SJSA1 (cell line): ENCODE data around the gene FGD6. TPM values are rescaled to one million over a fixed set of nuclear protein-coding genes. Genes with fewer than 3 reads are reported as not detected.

Experiments
- DNase-seq, 2 experiments: peaks; one replicate each; pipeline ENCODE4 v3.0.0-alpha.2; 2015 to 2020; ENCODE audit warnings: low spot score in 2 of 2, low read depth in 1 of 2
- H3K27ac ChIP-seq: fragments of 250-450 bp; sonication (Bioruptor Pico); 2 replicates; pipeline ENCODE4 v1.5.1; 2020; ENCODE audit warnings: mild to moderate bottlenecking, moderate library complexity
- H3K27me3 ChIP-seq: fragments of 250-450 bp; sonication (Bioruptor Pico); replicated peaks from 2 replicates; pipeline ENCODE4 v1.5.1; 2020; ENCODE audit warnings: mild to moderate bottlenecking, moderate library complexity
- H3K36me3 ChIP-seq: fragments of 250-450 bp; sonication (Bioruptor Pico); 2 replicates; pipeline ENCODE4 v1.5.1; 2020; ENCODE audit warnings: mild to moderate bottlenecking
- H3K4me1 ChIP-seq: fragments of 250-450 bp; sonication (Bioruptor Pico); replicated peaks from 2 replicates; pipeline ENCODE4 v1.6.1; 2021; ENCODE audit warnings: mild to moderate bottlenecking
- H3K4me3 ChIP-seq: fragments of 250-450 bp; sonication (Bioruptor Pico); 2 replicates; pipeline ENCODE4 v1.5.1; 2020; ENCODE audit warnings: mild to moderate bottlenecking
- H3K9me3 ChIP-seq: fragments of 250-450 bp; sonication (Bioruptor Pico); replicated peaks from 2 replicates; pipeline ENCODE4 v1.5.1; 2020; ENCODE audit warnings: mild to moderate bottlenecking
- total RNA-seq: library from RNA; depleted of rRNA; stranded (reverse); fragments of >200 nt; shearing (Covaris generic); gene quantifications from 2 replicates; pipeline ENCODE4 v1.2.3, GENCODE V29; 2014; rRNA removed

FGD6 gene
- total RNA-seq, 1 experiment from 2014 or later = 8.2 TPM

GRCh38 chr12:95057424-95057823 lies 159.8 kb downstream of the FGD6 start:
- DNase-seq = no peak
- Histone ChIP-seq H3K4me1 (no peaks in the 10 kb centered on the region), H3K9me3 (no peaks in the 10 kb centered on the region), H3K27me3 (no peaks in the 10 kb centered on the region), H3K4me3 (no peak overlapping the region), H3K27ac (no peak overlapping the region), H3K36me3 (peaks cover 51% of the 10 kb centered on the region)

- DNase-seq = no peak
- no peak overlapping the region for H3K4me3 ChIP-seq
Observed at GRCh38 chr12:95055057-95055456, 162.2 kb downstream of the FGD6 start.

DNA sequence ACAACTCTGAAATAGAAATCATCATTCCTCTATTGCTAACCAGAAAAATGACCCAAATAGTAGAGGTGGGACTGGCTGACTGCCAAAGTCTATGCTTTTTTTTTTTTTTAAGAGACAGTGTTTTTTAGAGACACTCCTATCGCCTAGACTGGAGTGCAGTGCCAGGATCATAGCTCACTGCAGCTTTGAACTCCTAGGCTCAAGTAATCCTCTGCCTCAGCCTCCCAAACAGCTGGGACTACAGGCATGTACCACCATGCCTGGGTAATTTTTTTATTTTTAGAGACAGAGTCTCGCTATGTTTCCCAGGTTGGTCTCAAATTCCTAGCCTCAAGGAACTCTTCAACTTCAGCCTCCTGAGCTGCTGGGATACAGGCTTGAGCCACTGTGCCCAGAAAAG lies 163.1 kb downstream of the FGD6 start:
- H3K4me3 ChIP-seq = no peak overlapping the region
- no peaks in the 10 kb centered on the region for H3K9me3 ChIP-seq
- H3K36me3 ChIP-seq = peaks cover 43% of the 10 kb centered on the region
- no peak overlapping the region for H3K27ac ChIP-seq
- DNase-seq = no peak
- H3K27me3 ChIP-seq = no peaks in the 10 kb centered on the region
- H3K4me1 ChIP-seq = no peaks in the 10 kb centered on the region

More at GRCh38 chr12:95055057-95055456, 162.2 kb downstream of the FGD6 start:
- Histone ChIP-seq H3K9me3 (no peaks in the 10 kb centered on the region), H3K27me3 (no peaks in the 10 kb centered on the region), H3K4me1 (no peaks in the 10 kb centered on the region), H3K36me3 (peaks cover 49% of the 10 kb centered on the region), H3K27ac (no peak overlapping the region)

DNA sequence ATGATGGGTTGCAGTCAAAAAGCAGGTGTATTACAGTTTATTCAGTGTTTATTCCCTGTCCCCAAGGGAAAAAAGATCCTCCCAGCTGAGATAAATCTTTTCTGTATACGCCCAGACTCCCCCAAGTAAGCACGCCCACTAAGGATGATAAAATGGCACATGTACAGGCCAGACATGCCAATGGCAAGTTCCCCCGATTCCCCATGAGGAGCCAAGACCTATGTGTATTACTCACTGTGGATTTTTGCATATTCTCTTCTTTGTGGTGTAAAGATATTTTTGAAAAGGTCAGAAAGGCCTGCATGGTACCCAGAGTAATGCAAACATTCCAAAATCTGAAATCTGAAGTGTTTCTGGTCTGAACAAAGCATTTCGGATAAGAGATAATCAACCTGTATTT lies 166.0 kb downstream of the FGD6 start:
- no peak for DNase-seq
- H3K27ac ChIP-seq = no peak overlapping the region
- no peaks in the 10 kb centered on the region for H3K9me3 ChIP-seq
- H3K4me1 ChIP-seq = no peaks in the 10 kb centered on the region
- no peaks in the 10 kb centered on the region for H3K27me3 ChIP-seq
- no peak overlapping the region for H3K4me3 ChIP-seq
- peaks cover 48% of the 10 kb centered on the region for H3K36me3 ChIP-seq

DNA sequence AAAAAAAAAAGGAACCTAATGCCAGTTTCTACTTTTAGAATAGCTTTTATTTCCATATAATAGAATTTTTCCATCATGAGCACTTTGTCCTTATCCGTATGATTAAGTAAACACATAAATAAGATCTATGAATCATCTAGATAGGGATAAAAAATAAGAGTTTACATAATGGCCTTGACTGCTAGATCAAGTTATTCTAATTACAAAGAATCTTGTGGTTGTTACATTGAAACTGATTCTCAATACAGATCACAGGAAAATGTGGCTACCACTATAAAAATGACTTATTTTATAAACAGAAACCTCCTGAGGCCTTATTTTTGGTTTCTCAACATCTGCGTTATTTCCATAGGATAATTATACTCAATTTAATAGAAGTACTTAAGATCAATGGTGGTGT lies 179.4 kb downstream of the FGD6 start:
- no peaks in the 10 kb centered on the region for H3K9me3 ChIP-seq
- no peak overlapping the region for H3K27ac ChIP-seq
- H3K4me3 ChIP-seq = no peak overlapping the region
- DNase-seq = peak in 1 of 2 experiments; percentile 12
- no peaks in the 10 kb centered on the region for H3K27me3 ChIP-seq
- peaks cover 34% of the 10 kb centered on the region for H3K36me3 ChIP-seq
- peaks cover 9% of the 10 kb centered on the region for H3K4me1 ChIP-seq

DNA sequence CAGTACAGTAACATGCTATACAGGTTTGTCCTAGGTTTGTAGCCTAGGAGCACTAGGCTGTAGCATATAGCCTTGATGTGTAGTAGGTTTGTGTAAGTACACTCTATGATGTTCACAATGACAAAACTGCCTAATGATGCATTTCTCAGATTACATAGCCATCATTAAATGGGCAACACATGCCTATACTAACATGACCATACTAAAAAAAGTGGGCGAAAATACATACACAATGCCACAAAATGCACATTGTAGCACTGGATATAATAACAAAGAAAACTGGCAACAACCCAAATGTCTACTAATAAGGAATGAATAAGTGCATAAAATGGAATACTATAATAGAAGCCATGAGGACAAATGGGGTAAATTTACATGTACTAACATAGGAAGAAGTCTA lies 182.5 kb downstream of the FGD6 start:
- H3K27me3 ChIP-seq = no peaks in the 10 kb centered on the region
- DNase-seq = no peak
- H3K27ac ChIP-seq = no peak overlapping the region
- peaks cover 9% of the 10 kb centered on the region for H3K4me1 ChIP-seq
- peaks cover 35% of the 10 kb centered on the region for H3K36me3 ChIP-seq
- no peak overlapping the region for H3K4me3 ChIP-seq
- H3K9me3 ChIP-seq = no peaks in the 10 kb centered on the region

Other genes starting within 250 kb of the FGD6 start
- 283 and 390 TPM in 2 replicates for gene NDUFA12, start 213.8 kb downstream of the FGD6 start, total RNA-seq
- gene NR2C1, start 143.8 kb downstream of the FGD6 start, total RNA-seq = 16.6 and 37.9 TPM in 2 replicates
- 73.2 and 80.4 TPM in 2 replicates for gene VEZT, start 340 bp upstream of the FGD6 start, total RNA-seq